ENCODE results near the gene MYO1G.
A peak's percentile ranks its signal among the peaks of the same experiment; 100 is the strongest.
"Not testable (repeated sequence)": the region's sequence is repeated elsewhere in the genome, so short reads cannot be mapped to it uniquely, and the experiment has no call there.

Gene MYO1G

GRCh38 chr7:44978511-44979366 lies at the start of gene MYO1G:
MYO1G (minus strand) TSS chr7:44979015; CDS start chr7:44978961, 54 bp downstream.
- DNase-seq = no peak

DNA sequence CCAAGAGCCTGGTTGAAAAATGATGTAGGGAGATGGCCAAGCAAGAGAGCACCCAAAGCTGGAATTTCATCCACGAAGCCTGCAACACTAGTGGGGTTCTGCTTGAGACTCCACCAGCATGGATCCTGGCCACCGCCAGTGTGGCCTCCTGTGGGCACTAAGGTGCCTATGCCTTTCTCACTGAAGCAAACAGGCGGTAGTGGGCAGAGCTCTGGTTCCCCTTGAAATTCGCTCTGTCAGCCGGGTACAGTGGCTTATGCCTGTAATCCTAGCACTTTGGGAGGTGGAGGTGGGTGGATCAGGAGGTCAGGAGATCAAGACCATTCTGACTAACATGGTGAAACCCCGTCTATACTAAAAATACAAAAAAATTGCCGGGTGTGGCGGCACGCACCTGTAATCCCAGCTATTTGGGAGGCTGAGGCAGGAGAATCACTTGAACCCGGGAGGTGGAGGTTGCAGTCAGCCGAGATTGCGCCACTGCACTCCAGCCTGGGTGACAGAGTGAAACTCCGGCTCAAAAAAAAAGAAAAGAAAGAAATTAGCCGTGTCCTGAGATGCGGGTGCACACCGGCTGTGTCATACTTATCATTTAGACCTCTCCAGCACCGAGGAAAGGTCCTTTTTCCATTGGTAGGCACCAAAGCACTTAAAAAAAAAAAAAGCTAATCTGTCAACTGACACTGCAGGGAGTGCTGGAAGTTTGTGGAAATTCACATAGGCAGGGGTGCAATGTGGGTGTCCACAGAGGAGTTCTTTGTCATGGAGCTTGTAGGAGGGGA lies 49.5 kb upstream of the MYO1G start:
- DNase-seq = no peak

DNA sequence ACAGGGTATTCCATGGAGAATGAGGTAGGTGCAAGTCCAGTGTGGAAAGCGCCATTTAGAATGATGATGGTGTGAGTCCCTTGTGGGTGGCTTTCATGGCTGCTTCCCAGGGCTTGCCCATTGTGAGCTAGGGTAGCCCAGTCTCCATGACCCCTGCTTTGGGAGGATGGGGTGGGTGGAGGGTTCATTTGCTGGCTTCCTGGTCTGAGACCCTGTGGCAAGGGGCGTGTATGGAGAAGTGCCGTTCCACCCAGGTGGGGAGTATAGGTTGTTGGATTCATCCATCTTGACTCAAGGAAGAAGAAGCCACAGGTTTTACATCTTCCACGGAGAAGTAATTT lies 48.9 kb upstream of the MYO1G start:
- DNase-seq = no peak

DNA sequence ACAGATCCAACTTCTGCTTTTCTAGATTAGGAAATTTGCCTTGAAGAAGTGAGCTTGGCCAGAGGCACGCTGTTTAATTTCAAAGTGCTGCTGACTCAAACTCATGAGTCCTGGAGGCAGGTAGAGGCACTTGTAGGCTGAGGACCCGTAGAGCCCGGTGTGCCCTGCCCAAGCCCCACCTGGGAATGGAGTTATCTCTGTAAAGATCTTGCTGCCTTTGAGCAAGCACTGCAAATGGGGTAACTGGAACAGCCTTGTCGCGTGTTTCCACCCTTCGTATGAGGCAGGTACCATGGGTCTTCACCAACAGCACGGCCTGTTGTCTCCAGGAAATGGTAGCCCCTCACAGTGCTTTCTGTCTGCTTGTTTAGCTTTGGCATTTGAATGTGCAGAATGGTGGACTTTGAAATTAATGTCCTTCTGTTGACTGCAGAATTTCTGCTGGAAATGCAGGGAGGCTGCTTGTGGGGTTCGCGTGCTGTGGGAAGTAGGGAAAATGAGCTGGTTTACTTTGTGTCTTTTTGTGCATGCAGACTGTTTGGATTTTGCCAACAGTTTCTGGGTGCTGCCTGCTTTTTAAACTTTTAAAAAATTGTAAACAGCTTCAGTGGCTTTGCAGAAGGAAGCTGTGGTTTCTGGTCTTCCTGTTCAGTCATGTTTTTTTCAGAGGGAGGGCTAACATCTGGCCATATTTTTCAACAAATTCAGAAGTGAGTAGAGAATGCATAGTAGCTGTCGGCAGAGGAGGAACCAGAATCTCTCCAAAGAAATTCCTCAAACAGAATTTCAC lies 48.4 kb upstream of the MYO1G start:
- DNase-seq = no peak

GRCh38 chr7:45026013-45026412 lies 47.2 kb upstream of the MYO1G start:
- no peak for DNase-seq

GRCh38 chr7:45025473-45025872 lies 46.7 kb upstream of the MYO1G start:
- DNase-seq = not testable (repeated sequence)

DNA sequence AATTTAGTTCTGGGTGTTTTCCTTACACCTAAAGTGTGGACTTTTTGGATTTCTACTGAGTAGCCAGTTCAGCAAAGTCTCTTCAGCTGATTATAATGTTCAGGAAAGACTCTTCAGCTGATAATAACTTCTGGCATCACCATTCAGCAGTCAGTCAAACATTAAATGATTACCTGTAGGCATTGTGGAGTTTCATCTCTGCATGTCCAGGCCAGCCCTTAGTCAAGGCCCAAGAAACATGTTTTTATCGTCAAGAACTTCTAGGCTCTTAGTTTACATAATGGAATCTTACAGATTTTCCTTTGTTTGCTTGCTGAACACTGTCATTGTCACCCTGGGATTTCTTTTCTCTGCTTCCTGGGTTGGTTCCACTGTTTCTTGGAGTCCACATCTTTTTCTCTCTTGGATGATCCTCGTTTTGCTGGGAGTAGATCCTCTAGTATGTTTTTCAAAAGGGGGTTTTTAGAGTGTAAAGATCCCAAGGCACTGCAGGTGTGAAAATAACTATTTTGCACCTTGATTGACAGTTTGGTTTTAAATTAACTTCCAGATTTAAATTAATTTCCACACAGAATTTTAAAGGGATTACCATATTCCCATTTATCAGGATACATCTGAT lies 45.4 kb upstream of the MYO1G start:
- DNase-seq = no peak

GRCh38 chr7:45021604-45022296 lies 42.9 kb upstream of the MYO1G start:
- no peak for DNase-seq

GRCh38 chr7:45020915-45021314 lies 42.1 kb upstream of the MYO1G start:
- DNase-seq = no peak

GRCh38 chr7:45017253-45017652 lies 38.4 kb upstream of the MYO1G start:
- no peak for DNase-seq

DNA sequence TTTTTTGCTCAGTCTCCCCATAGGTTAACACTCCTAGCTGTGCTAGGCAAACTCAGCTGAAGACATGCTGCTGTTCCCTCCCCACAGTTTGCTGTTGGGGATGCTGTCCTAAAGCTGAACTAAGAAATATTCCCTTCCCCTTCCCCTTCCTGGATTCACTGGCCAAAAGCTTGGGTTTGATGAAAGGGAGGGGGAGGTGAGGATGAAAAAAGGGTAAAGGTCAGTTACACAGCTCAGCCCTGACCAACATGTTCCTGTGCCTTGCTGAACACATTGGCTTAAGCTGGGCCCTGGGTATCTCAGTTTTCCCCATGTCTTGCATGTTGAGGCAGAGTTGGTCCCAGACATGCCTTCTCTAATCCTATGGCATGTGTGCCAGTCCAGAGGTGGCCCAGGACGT lies 36.5 kb upstream of the MYO1G start:
- no peak for DNase-seq

DNA sequence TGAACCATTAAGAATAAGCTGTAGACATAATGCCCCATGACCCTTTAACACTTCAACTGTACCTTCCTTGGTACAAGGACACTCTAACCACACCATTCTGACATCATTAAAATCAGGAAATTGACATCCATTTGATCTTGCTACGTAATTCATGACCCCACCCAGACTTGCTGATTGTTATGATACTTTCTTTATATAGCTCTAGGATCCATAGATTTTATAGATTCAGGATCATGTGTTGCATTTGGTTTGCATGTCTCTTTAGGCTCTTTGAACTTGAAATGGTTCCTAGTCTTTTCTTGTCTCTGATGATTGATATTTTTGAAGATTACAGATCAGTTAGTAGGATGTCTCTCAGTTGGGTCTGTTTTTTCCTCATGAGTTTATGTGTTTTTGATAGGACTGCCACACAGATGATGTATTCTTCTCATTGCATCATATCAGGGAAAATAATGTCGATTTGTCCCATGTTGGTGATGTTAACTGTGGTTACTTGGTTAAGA lies 34.7 kb upstream of the MYO1G start:
- no peak for DNase-seq

DNA sequence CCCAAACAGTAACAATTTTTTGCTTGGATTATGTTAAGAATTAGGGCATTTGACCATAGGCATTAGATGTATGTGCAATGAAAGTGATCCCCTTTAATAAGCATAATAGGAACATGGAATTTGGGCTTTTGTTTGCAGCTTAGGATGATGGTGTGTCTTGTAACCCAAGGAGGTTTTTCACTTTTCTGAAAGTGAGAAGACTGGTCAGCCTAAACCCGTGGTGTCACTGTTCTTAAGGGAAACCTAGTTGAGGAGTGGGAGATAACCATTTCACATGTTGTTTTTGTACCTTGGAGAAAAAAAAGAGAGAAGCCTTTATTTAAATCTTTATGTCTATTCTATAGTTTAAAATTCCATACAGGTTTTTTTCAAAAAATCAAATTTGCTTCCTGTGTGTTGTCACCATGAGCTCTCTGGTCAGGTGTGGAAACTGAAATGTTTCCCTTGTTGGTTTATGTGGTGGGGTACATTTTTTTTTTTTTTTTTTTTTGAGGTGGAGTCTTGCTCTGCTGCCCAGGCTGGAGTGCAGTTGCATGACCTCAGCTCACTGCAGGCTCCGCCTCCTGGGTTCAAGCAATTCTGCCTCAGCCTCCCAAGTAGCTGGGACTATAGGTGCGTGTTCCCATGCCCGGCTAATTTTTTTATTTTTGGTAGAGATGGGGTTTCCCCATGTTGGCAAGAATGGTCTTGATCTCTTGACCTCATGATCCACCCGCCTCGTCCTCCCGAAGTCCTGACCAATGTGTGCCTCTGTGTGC lies 28.9 kb upstream of the MYO1G start:
- no peak for DNase-seq

DNA sequence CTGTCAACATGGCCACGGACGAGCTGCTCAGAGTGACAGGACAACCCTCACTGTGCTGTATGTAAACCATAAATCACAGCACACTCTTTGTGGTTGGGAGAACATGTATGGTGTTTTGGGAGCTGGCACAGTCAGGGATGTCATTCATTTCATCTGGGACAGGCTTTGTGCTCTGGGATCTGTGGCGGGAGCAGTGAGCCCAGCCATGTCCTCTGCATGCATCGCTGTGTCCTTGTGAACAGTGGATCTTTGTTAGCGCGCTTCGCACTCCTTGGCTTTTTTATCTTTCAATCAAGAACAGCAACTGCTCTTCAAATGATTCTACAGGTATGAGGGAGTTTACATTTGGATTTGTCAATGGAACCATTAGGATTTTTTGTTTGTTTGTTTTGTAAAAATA lies 28.3 kb upstream of the MYO1G start:
- no peak for DNase-seq

DNA sequence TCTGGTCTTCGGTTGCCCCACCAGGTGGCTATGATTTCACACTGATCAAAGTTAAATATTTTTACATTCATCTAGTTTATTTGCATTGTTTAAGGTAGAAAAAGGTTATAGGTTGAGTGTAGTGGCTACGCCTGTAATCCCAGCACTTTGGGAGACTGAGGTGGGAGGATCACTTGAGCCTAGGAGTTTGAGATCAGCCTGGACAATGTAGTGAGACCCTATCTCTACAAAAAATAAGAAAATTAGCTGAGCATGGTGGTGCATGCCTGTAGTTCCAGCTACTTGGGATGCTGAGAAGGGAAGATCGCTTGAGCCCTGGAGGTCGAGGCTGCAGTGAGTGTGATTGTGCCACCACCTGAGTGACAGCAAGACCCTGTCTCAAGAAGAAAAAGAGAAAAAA lies 25.0 kb upstream of the MYO1G start:
- DNase-seq = no peak

- no peak for DNase-seq
Measured at GRCh38 chr7:45001826-45002225, 23.0 kb upstream of the MYO1G start.

DNA sequence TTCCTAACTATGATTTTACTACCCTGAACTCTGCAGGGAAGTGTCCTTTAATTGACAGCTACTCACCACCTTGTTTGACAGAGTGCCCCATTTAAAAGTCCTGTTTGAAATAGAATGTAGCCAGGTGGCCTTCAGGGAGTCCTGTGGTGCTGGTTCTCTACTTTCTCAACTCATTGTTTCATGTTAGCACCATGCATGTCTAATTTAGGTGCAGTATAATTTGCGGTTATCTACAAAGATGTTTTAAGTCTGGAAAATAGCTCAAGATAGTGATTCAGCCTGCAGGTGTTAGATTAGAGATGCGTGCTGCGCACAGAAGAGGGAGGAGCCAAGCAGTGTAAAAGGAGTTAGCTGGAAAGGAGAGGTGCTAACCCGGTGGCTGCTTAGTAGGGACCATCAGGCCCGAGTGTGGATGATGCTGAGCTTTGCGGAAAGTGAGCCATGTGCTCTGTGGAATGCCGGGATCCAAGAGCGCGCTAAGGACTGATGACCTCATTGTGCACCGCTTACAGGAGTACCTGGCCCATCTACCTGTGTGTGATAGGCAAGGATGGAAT lies 22.4 kb upstream of the MYO1G start:
- DNase-seq = no peak

GRCh38 chr7:45000093-45001032 lies 21.5 kb upstream of the MYO1G start, which contains the start of gene CCM2:
CCM2 (plus strand) TSS chr7:45000201; CDS start chr7:45000334, 133 bp downstream.
- no peak for DNase-seq

DNA sequence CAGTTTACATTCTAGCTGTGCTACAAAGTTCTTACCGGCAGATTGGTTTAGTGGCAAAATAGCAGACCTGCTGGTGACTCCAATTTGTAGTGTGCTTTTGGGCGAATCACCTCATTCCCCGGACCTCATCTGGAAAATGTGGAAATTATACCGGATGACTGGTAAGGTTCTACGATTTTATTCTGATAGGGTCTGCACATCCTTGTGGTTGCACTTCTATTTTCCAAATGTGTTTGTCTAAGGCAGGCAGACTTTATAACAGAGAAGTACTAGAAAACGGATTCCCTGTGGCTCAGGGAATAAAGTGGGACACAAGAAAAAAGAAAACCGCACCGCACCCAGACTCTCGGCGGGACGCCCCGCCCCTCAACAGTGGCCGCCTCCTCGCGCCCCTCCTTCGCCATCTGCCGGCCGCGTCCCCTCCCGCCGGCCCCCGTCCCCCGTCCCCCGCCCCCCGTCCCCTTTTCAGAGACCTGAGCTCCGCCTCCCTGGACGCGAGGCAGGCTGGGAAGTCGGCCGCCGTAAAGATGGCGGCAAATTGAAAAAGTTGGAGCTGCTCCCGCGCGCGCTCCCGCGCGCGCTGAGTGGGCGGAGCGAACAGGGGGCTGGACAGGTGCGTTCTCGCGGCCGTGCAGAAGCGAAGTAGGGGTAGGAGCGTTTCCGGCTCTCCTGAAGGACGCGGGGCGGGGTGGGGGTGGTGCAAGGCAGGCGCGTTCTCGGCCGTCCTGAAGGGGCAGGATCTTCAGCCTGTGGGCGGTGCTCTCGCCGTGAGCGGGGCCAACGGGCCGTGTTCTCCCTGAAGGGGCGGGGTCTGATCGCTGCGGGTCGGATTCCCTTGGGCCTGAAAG lies 20.7 kb upstream of the MYO1G start:
- DNase-seq = peak; percentile 96
